Effector memory CD8-positive, alpha-beta T cell (primary cell): ENCODE results near the gene ZBTB24.

ENCODE experiments used
- ATAC-seq: fragments of 150-1000 bp; cut with Tn5 transposase; replicated peaks from 2 replicates; pipeline ENCODE4 v1.10.0; 2021; ENCODE audit warnings: mild to moderate bottlenecking, moderate library complexity
- DNase-seq, 3 experiments: peaks; one replicate each; pipeline ENCODE4 v3.0.0; 2021
- H3K27ac Mint-ChIP-seq, 2 donors: one replicate each; pipeline ENCODE4 v1.8.0; 2022; ENCODE audit warnings: mild to moderate bottlenecking in 2 of 2, mixed read lengths in 2 of 2, moderate library complexity in 2 of 2
- H3K27me3 Mint-ChIP-seq, 2 donors: one replicate each; pipeline ENCODE4 v1.8.0; 2022; ENCODE audit warnings: mixed read lengths in 2 of 2
- H3K36me3 Mint-ChIP-seq: one replicate; pipeline ENCODE4 v1.8.0; 2022; ENCODE audit warnings: mild to moderate bottlenecking, moderate library complexity, mixed read lengths; ENCODE audit not compliant: insufficient read depth
- H3K4me1 Mint-ChIP-seq, 2 donors: one replicate each; pipeline ENCODE4 v1.8.0; 2022; ENCODE audit warnings: low read depth in 2 of 2, mixed read lengths in 2 of 2
- H3K4me3 Mint-ChIP-seq, 2 donors: one replicate each; pipeline ENCODE4 v1.8.0; 2022; ENCODE audit warnings: mild to moderate bottlenecking in 2 of 2, mixed read lengths in 2 of 2, moderate library complexity in 2 of 2
- H3K9me3 Mint-ChIP-seq, 2 donors: one replicate each; pipeline ENCODE4 v1.8.0; 2022; ENCODE audit warnings: mixed read lengths in 2 of 2

Gene ZBTB24

DNA sequence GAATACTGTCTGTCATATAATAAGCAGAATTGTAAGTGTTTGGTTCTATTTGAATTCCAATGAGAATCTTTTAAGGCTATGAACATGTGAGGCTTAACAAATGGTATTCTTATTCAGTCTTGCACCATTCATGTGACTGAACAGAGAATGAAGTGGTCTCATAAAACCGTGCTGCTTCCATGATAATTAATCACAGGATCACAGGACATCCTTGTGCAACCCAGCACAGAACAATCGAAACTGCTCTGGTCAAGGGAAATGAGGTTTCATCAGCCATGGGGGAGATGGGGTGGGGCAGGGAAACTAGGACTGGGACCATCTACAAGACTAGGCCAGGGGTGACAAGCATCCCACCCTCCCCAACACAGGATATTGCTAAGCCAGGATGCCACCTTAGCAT lies 48.6 kb downstream of the ZBTB24 start:
- Mint-ChIP-seq H3K9me3 (no peaks in the 10 kb centered on the region), H3K36me3 (peaks cover 6% of the 10 kb centered on the region), H3K27me3 (peaks cover 0 to 8% of the 10 kb centered on the region in 2 donors), H3K4me3 (no peak overlapping the region), H3K4me1 (no peaks in the 10 kb centered on the region), H3K27ac (no peak overlapping the region)
- no peak for ATAC-seq
- DNase-seq: no peak

DNA sequence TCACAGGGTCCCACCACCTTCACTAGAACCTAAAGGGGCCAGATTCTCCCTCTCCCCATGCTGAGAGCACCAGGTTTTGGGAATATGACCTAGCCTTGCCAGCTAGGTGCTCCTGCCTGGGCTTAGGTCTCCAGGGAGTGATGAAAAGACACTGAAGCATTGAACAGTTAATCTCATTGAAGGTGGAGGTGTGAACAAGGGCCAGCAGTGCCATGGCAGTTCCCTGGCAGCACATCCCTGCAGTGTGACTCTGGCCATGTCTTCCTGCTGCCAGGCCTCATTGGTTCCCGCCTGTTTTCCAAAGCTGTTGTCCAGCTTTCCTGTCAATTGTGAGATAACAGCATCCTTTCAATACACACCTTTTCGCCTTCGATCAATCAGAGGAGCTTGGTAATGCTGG lies 53.5 kb downstream of the ZBTB24 start:
- Mint-ChIP-seq H3K27ac (no peak overlapping the region), H3K9me3 (no peaks in the 10 kb centered on the region), H3K4me1 (peaks cover 0 to 4% of the 10 kb centered on the region in 2 donors), H3K4me3 (no peak overlapping the region), H3K36me3 (no peaks in the 10 kb centered on the region), H3K27me3 (peaks cover 0 to 17% of the 10 kb centered on the region in 2 donors)
- ATAC-seq (no peak), DNase-seq (no peak)

- Mint-ChIP-seq H3K27ac (no peak overlapping the region), H3K36me3 (no peaks in the 10 kb centered on the region), H3K9me3 (no peaks in the 10 kb centered on the region), H3K4me3 (no peak overlapping the region), H3K27me3 (peaks cover 0 to 17% of the 10 kb centered on the region in 2 donors), H3K4me1 (peaks cover 0 to 4% of the 10 kb centered on the region in 2 donors)
- DNase-seq (no peak), ATAC-seq (no peak)
These were observed 54.0 kb downstream of the ZBTB24 start for GRCh38 chr6:109428889-109429477.

- no peaks in the 10 kb centered on the region for H3K36me3 Mint-ChIP-seq
- H3K27ac Mint-ChIP-seq: no peak overlapping the region
- DNase-seq (no peak), ATAC-seq (no peak)
- peaks cover 0 to 4% of the 10 kb centered on the region in 2 donors for H3K4me1 Mint-ChIP-seq
- H3K9me3 Mint-ChIP-seq: no peaks in the 10 kb centered on the region
- peaks cover 0 to 8% of the 10 kb centered on the region in 2 donors for H3K27me3 Mint-ChIP-seq
- no peak overlapping the region for H3K4me3 Mint-ChIP-seq
These were observed 58.1 kb downstream of the ZBTB24 start for GRCh38 chr6:109424946-109425345.

GRCh38 chr6:109421184-109421583 lies 61.8 kb downstream of the ZBTB24 start:
- Mint-ChIP-seq H3K9me3 (no peaks in the 10 kb centered on the region), H3K36me3 (no peaks in the 10 kb centered on the region), H3K4me3 (no peak overlapping the region), H3K27ac (no peak overlapping the region), H3K4me1 (peaks cover 0 to 4% of the 10 kb centered on the region in 2 donors), H3K27me3 (peaks cover 0 to 16% of the 10 kb centered on the region in 2 donors)
- DNase-seq: no peak
- no peak for ATAC-seq

DNA sequence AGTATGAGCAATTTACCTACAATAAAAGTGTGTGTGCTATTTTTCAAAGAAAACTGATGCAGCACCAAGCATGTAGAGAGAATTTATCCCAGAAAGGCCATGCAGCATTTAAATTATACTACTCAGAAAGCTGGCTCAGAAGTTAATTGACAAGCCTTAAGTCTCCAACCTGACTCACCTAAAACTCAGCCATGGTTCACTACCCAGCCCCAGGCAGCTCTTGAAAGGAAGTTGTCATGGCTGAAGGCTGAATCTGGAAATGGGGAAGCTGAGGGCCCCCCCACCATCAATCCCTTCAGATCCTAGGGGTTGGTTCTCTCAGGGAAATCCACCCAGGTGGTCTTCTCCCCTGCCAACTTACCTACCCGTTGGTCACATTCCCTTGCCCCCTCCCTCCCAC lies 62.3 kb downstream of the ZBTB24 start:
- Mint-ChIP-seq H3K9me3 (no peaks in the 10 kb centered on the region), H3K36me3 (no peaks in the 10 kb centered on the region), H3K27ac (no peak overlapping the region), H3K27me3 (peaks cover 0 to 16% of the 10 kb centered on the region in 2 donors), H3K4me3 (no peak overlapping the region), H3K4me1 (peaks cover 0 to 4% of the 10 kb centered on the region in 2 donors)
- DNase-seq: no peak
- ATAC-seq: no peak

DNA sequence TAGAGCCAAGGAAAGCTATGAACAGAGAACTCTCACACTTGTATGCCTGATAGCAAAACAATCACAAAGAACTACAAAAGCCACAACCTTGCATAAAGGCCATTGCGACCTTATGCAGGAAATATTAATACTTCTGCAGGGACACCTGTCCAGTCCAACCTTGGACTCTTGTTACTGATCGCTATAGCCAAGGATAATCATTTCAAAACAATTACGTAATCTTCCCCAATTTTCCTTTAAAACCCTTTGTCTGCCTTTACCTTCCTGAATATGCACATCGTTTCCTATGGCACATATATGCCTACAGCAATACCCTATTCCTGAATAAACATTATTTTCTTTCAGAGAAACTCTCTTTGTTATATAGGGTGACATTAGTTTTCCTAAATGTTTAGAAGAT lies 65.4 kb downstream of the ZBTB24 start:
- Mint-ChIP-seq H3K4me3 (no peak overlapping the region), H3K36me3 (no peaks in the 10 kb centered on the region), H3K27me3 (peaks cover 0 to 16% of the 10 kb centered on the region in 2 donors), H3K9me3 (no peaks in the 10 kb centered on the region), H3K27ac (no peak overlapping the region), H3K4me1 (no peaks in the 10 kb centered on the region)
- no peak for ATAC-seq
- DNase-seq: no peak
